ENCODE results near the gene SLC29A3.

SLC29A3 gene

GRCh38 chr10:71374481-71375233 lies 55.6 kb downstream of the SLC29A3 start:
- DNase-seq, result no peak
- no peaks in the 10 kb centered on the region for H3K79me2 ChIP-seq (ENCODE audit: insufficient read depth, low read length)

GRCh38 chr10:71375952-71376351 lies 56.9 kb downstream of the SLC29A3 start:
- Histone ChIP-seq H3K27ac (ENCODE audit: low read length) (no peak overlapping the region), H3K9ac (ENCODE audit: low read depth, low read length) (no peak overlapping the region), H3K27me3 (ENCODE audit: insufficient read depth, low read length, poor library complexity) (peaks cover 52% of the 10 kb centered on the region), H4K20me1 (ENCODE audit: insufficient read depth, low read length) (no peaks in the 10 kb centered on the region), H2AFZ (ENCODE audit: low read depth, low read length) (no peak overlapping the region), H3K79me2 (ENCODE audit: insufficient read depth, low read length) (no peaks in the 10 kb centered on the region), H3K9me3 (ENCODE audit: insufficient read depth, low read length, severe bottlenecking) (no peaks in the 10 kb centered on the region), H3K36me3 (ENCODE audit: insufficient read depth, low read length) (no peaks in the 10 kb centered on the region), H3K4me3 (ENCODE audit: low read depth in 1 of 2, low read length in 2 of 2) (no peak overlapping the region), H3K4me2 (ENCODE audit: insufficient read depth, low read length) (no peak overlapping the region), H3K4me1 (ENCODE audit: insufficient read depth, low read length) (peaks cover 9% of the 10 kb centered on the region; the same call in 1 of the 2 replicates)
- ATAC-seq (ENCODE audit: insufficient read depth, low read depth), result no peak
- TF ChIP-seq EZH2 (IDR thresholded peaks at IDR 0.05; ENCODE audit: borderline replicate concordance, low read depth, low read length, severe bottlenecking) (no peak), CTCF (IDR thresholded peaks at IDR 0.05; ENCODE audit: borderline replicate concordance, extremely low read depth, low read length, poor library complexity, severe bottlenecking) (no peak)
- no peak for DNase-seq

More at GRCh38 chr10:71374481-71375233, 55.6 kb downstream of the SLC29A3 start:
- no peaks in the 10 kb centered on the region for H3K9me3 ChIP-seq (ENCODE audit: insufficient read depth, low read length, severe bottlenecking)
- H3K4me1 ChIP-seq (ENCODE audit: insufficient read depth, low read length), result peaks cover 9% of the 10 kb centered on the region; the same call in 1 of the 2 replicates
- no peak overlapping the region for H3K27ac ChIP-seq (ENCODE audit: low read length)
- no peak overlapping the region for H2AFZ ChIP-seq (ENCODE audit: low read depth, low read length)
- TF ChIP-seq CTCF (IDR thresholded peaks at IDR 0.05; ENCODE audit: borderline replicate concordance, extremely low read depth, low read length, poor library complexity, severe bottlenecking) (no peak), EZH2 (IDR thresholded peaks at IDR 0.05; ENCODE audit: borderline replicate concordance, low read depth, low read length, severe bottlenecking) (no peak)
- no peak for ATAC-seq (ENCODE audit: insufficient read depth, low read depth)
- no peak overlapping the region for H3K4me2 ChIP-seq (ENCODE audit: insufficient read depth, low read length)
- no peaks in the 10 kb centered on the region for H4K20me1 ChIP-seq (ENCODE audit: insufficient read depth, low read length)
- H3K4me3 ChIP-seq (ENCODE audit: low read depth in 1 of 2, low read length in 2 of 2), result no peak overlapping the region
- peaks cover 41% of the 10 kb centered on the region for H3K27me3 ChIP-seq (ENCODE audit: insufficient read depth, low read length, poor library complexity)
- H3K36me3 ChIP-seq (ENCODE audit: insufficient read depth, low read length), result no peaks in the 10 kb centered on the region
- H3K9ac ChIP-seq (ENCODE audit: low read depth, low read length), result no peak overlapping the region

GRCh38 chr10:71378336-71379117 lies 59.5 kb downstream of the SLC29A3 start:
- H3K9me3 ChIP-seq (ENCODE audit: insufficient read depth, low read length, severe bottlenecking), result no peaks in the 10 kb centered on the region
- no peak overlapping the region for H3K27ac ChIP-seq (ENCODE audit: low read length)
- no peaks in the 10 kb centered on the region for H3K79me2 ChIP-seq (ENCODE audit: insufficient read depth, low read length)
- no peaks in the 10 kb centered on the region for H3K36me3 ChIP-seq (ENCODE audit: insufficient read depth, low read length)
- ATAC-seq (ENCODE audit: insufficient read depth, low read depth) (no peak), DNase-seq (no peak)
- H2AFZ ChIP-seq (ENCODE audit: low read depth, low read length), result no peak overlapping the region
- no peak for TF ChIP-seq CTCF (IDR thresholded peaks at IDR 0.05; ENCODE audit: borderline replicate concordance, extremely low read depth, low read length, poor library complexity, severe bottlenecking)
- TF ChIP-seq EZH2 (IDR thresholded peaks at IDR 0.05; ENCODE audit: borderline replicate concordance, low read depth, low read length, severe bottlenecking), result no peak
- H3K27me3 ChIP-seq (ENCODE audit: insufficient read depth, low read length, poor library complexity), result peaks cover 41% of the 10 kb centered on the region
- H3K4me2 ChIP-seq (ENCODE audit: insufficient read depth, low read length), result no peak overlapping the region
- no peak overlapping the region for H3K9ac ChIP-seq (ENCODE audit: low read depth, low read length)
- H4K20me1 ChIP-seq (ENCODE audit: insufficient read depth, low read length), result no peaks in the 10 kb centered on the region
- peaks cover 9% of the 10 kb centered on the region; the same call in 1 of the 2 replicates for H3K4me1 ChIP-seq (ENCODE audit: insufficient read depth, low read length)
- H3K4me3 ChIP-seq (ENCODE audit: low read depth in 1 of 2, low read length in 2 of 2), result no peak overlapping the region

All from DND-41 (cell line).